ENCODE measurements around the gene NAV3.

Gene NAV3

GRCh38 chr12:78121969-78122610 is 291.4 kb downstream of the NAV3 start:
- peak; percentile 7 for DNase-seq

GRCh38 chr12:78128211-78128610 is 297.5 kb downstream of the NAV3 start:
- DNase-seq = no peak

- no peak for DNase-seq
These were observed 313.0 kb downstream of the NAV3 start for GRCh38 chr12:78143717-78144116.

GRCh38 chr12:78145398-78145797 is 314.7 kb downstream of the NAV3 start:
- no peak for DNase-seq

GRCh38 chr12:78146365-78146772 is 315.7 kb downstream of the NAV3 start:
- DNase-seq = peak; percentile 16

- DNase-seq = peak; percentile 12
These were observed 318.8 kb downstream of the NAV3 start for GRCh38 chr12:78149459-78149858.

- DNase-seq = no peak
These were observed 324.9 kb downstream of the NAV3 start for GRCh38 chr12:78155546-78155945.

- DNase-seq = no peak
These were observed 326.1 kb downstream of the NAV3 start for GRCh38 chr12:78156751-78157150.

- no peak for DNase-seq
These were observed 326.5 kb downstream of the NAV3 start for GRCh38 chr12:78157199-78157598.

GRCh38 chr12:78164154-78164553 is 333.5 kb downstream of the NAV3 start:
- no peak for DNase-seq

- DNase-seq = no peak
These were observed 336.8 kb downstream of the NAV3 start for GRCh38 chr12:78167510-78167909.

GRCh38 chr12:78171061-78171460 is 340.4 kb downstream of the NAV3 start:
- no peak for DNase-seq

- no peak for DNase-seq
These were observed 345.9 kb downstream of the NAV3 start for GRCh38 chr12:78176643-78177042.

GRCh38 chr12:78177298-78177697 is 346.6 kb downstream of the NAV3 start:
- DNase-seq = no peak

GRCh38 chr12:78179346-78179745 is 348.7 kb downstream of the NAV3 start:
- no peak for DNase-seq

- peak; percentile 53 for DNase-seq
These were observed 351.0 kb downstream of the NAV3 start for GRCh38 chr12:78181544-78182162.

- DNase-seq = no peak
These were observed 353.1 kb downstream of the NAV3 start for GRCh38 chr12:78183824-78184223.

GRCh38 chr12:78185109-78185508 is 354.4 kb downstream of the NAV3 start:
- no peak for DNase-seq

GRCh38 chr12:78185651-78186050 is 355.0 kb downstream of the NAV3 start:
- DNase-seq = no peak

GRCh38 chr12:78186670-78187069 is 356.0 kb downstream of the NAV3 start:
- no peak for DNase-seq

GRCh38 chr12:78187741-78188140 is 357.0 kb downstream of the NAV3 start:
- no peak for DNase-seq

GRCh38 chr12:78189656-78190055 is 359.0 kb downstream of the NAV3 start:
- DNase-seq = no peak

GRCh38 chr12:78191611-78192010 is 360.9 kb downstream of the NAV3 start:
- no peak for DNase-seq

- no peak for DNase-seq
These were observed 362.3 kb downstream of the NAV3 start for GRCh38 chr12:78192979-78193378.

- DNase-seq = no peak
These were observed 363.8 kb downstream of the NAV3 start for GRCh38 chr12:78194448-78194847.
